NK-92 (cell line): ENCODE measurements around the gene L3MBTL1.

Experiments
- DNase-seq: peaks from one replicate; lab custom pipeline; 2025; ENCODE audit not compliant: unreplicated experiment; lab: John Stamatoyannopoulos, UW

Gene L3MBTL1

DNA sequence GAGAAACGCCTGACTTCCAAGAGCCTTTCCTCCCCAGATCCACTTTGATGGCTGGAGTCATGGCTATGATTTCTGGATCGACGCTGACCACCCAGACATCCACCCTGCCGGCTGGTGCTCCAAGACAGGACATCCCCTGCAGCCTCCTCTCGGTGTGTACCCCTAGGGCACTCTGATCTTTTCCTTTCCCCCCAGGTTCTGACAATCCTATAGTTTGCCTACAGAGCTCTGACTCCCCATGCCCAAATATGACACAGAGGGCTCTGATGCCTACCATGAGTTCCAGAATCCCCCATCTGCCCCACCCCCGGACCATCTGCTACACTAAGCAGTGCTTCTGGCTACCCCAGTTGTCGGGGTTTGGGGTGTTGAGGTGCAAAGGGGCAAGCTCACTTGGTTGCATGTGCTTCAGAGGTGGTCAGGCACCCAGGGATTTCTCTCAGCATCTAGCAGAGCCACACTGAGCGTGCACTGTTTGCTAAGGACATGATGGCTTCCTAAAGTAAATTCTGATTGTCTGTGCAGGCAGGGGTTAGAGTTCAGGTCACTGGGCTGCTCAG, 27.4 kb downstream of the L3MBTL1 start:
- DNase-seq = no peak

DNA sequence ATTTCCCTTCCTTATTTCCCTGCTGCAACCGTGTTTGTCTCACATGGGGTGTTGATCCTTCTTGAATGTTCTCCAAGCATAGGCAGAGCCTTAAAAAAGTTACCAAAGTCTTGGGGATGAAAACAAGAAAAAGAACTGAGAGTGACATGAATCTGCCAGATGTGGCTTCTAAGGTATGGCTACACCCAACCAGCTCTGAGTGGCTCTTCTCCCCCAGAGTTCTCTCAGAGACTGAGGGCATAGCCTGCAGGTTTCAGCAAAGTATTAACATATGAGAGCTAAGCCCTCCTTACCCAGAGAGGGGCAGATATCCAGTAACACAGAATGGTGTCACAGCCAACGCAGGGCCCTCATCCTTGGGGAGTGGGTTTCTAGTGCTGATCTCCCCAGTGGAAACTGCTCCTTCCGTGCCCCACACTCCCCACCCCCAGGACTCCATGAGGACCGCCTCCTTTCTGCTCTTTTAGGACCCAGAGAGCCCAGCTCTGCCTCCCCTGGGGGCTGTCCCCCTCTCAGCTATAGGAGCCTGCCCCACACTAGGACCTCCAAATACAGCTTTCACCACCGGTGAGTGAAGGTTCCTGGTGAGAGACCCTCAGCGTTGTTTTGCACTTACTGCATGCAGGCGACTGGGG, 28.0 kb downstream of the L3MBTL1 start:
- no peak for DNase-seq

DNA sequence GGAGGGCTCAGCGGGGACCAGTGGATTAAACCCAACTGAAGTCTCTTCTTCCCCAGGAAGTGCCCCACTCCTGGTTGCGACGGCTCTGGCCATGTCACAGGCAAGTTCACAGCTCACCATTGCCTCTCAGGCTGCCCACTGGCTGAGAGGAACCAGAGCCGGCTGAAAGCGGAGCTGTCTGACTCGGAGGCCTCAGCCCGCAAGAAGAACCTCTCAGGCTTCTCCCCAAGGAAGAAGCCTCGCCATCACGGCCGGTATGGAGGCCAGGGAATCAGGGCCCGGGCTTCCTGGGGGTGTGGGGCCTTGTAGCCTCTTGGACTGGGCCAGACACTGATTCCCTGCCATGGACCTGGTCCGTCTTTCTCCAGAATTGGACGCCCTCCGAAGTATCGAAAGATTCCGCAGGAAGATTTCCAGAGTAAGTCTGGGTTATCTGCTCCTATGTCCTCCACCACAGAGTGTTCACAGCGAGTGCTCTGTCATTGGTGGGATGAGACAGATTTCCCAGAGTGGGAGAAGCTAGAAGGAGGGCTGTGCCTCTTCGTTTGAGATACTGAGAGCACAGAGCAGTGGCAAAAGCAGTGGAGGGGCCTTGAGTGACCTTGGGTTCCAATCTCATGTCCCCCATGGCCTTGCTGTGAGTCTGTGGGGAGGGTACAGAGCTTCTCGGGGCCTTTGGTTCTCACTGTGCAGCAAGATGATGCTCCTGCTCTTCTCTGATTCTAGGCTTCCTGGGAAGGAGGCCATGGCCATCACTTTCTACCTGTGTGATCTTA, 28.7 kb downstream of the L3MBTL1 start:
- no peak for DNase-seq

DNA sequence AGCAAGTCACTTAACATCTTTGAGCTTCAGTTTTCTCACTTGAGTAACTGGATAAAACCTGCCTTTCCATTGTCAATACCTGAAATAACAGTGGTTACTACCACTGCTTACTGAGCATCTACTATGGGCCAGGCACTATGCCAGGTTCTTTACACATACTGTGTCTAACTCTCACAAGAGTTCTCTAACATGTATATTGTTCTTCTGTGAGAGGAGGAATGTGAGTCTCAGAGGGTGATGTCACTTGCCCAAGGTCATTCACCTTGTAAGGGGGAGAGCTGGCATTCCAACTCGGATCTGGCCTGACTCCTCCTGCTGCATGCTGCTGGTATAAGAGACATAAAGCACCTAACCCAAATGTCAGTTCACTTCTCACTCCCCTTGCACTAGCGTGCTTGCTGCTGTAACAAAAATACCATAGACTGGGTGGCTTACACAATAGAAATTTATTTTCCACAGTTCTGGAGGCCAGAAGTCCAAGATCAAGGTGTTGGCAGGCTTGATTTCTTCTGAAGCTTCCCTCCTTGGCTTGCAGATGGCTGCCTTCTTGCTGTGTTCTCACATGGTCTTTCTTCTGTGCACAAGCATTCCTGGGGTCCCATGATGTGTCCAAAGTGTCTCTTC, 29.4 kb downstream of the L3MBTL1 start:
- DNase-seq = no peak

DNA sequence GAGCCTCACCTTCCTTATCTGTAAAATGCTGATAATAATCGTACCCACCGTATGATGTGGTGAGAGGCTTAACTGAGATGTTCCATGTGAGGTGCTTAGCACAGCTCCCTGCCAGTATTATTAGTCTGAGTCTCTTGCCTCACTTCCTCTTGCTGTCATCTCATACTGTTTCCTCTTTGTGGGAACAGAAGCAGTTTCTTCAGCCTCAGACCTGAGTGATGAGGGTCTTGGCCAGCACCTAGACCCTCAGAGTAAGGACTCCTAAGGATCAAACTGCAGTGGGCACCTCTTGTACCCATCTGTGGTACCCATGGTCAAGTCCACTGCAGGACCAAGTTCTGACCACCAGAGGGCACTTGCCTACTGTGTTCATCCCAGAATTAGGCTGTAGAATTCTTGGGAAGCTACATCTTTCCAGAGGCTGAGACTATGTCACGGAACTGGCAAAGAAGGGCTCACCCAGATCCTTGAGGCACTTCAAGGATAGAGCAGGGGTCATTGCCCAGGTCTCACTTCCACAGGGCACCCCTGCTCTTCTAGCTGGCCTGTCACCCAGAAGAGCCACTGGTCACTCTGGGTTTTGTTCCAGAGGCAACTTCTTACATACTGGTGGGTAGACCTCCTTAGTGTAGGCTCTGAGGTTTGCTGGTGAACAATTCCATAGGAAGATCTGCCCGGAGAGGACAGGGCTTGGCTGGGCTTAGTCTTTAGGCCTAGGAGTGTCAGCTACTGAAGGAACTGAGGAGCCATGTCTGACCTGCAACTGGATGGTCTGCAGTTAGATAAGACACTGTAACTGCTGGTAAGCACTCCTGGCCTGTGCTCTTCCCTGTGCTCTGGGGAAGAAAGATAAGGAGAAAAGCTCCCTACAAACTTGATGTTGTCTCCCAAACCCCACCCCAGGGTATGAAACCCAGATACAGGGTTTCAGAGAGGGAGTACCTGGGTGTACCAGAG, 30.7 kb downstream of the L3MBTL1 start:
- no peak for DNase-seq

DNA sequence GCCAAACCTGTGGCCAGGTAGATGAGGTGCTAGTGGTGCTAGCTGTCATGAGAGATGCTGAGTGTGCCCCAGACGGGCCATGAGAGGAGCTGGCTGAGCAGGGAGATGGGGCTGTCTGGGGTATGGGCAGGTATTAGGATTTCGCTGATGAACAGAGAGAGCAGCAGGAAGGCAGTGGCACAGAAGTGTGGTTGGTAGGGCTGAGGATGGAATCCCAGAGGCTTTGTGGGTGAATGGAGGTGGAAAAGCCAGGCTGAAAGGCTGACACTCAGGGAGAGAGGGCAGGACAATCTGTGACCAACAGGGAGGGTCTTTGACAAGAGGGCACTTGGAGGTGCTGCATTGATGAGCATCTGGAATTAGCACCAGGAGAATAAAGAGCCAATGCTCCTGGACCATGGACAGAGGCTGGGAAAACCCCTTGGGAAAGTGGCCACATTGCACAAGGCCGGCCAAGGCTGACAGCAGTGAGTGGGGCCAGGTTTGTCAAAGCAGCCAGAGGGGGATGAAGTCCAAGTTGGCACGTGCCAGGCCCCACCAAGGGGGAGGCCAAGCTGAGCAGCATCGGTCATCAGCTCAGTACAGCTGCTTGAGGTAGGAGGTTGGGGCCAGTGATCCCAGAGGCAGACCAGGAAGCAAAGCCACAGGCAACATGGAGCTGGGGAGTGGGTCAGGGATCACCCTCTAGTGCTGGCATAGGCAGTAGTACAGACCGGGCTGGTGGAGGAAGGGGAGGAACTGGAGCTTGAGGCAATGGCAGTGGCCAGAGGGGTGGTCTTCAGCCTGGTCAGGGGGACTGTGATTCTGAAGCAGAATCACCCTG, 31.6 kb downstream of the L3MBTL1 start:
- DNase-seq = no peak

DNA sequence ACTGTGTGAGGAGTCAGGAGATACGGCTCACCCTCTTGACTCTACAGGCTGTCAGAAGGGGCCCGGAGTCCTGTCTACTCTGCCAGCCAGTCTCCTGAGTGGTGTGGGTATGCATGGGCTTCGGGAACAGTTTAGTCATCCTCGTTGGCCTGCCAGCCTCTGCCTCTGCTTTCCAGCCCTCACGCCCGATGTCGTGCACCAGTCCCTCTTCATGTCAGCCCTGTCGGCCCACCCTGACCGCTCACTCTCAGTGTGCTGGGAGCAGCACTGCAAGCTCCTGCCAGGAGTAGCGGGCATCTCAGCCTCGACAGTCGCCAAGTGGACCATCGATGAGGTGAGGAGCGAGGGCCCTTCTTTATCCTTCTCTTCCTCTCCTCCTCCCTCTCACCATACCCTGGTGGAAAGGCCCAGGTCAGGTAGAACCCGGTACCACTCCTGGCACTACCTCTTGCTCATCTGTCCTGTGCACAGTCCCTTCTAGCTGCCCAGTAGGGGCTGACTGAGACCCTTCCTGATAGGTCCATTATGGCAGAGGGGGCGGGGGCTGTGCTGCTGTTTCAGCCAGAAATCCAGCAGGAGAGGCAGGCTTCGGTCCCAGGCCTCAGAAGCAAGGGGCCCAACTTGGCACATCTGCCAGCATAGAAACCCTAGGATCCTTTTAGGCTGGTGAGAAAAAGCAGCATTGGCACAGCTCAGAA, 32.6 kb downstream of the L3MBTL1 start:
- DNase-seq = no peak

DNA sequence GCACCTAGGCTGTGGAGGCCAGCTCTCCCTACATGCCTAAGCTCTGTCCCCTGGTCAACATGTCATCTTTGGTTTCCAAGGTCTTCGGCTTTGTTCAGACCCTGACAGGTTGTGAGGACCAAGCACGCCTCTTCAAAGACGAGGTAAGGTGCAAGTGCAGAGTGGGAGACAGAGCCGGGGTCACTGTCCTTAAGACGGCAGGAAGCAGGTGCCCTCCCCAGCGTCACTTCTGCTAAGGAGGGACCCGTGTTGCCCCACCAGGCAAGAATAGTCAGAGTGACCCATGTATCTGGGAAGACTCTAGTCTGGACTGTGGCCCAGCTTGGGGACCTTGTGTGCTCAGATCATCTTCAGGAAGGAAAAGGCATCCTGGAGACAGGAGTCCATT, 33.2 kb downstream of the L3MBTL1 start:
- DNase-seq = no peak

DNA sequence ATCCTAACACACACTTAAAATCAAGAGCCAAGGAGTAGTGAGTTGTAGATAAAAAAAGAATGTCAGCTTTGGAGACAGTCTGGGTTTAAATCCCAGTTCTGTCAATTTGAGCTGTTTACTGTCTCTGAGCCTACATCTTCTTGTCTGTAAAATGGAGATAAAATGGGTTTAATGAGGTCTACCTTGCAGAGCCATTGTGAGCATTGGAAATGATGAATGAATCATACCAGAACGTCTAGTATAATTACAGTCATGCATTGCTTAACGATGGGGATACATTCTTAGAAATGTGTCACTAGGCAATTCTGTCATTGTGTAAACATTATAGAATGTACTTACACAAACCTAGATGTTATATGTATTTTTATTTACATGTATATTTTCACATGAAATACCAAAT, 33.7 kb downstream of the L3MBTL1 start:
- DNase-seq = no peak

DNA sequence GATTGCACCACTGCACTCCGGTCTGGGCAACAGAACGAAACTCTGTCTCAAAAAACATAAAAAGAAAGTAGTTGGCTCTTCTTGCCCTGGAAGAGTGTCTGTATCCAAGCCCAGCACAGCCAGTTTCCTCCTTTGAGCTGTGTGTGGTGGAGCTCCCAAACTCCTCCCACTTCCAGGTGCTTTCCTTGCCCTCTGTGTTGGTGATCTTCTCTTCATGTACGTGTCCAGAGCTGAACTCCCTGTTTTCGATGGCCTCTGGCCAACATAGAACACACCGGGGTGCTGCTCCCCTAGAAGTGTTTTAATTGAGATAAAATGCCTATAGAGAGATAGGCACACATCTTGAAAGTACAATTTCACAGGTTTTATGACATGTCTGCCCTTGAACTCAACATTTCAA, 34.7 kb downstream of the L3MBTL1 start:
- DNase-seq = no peak

DNA sequence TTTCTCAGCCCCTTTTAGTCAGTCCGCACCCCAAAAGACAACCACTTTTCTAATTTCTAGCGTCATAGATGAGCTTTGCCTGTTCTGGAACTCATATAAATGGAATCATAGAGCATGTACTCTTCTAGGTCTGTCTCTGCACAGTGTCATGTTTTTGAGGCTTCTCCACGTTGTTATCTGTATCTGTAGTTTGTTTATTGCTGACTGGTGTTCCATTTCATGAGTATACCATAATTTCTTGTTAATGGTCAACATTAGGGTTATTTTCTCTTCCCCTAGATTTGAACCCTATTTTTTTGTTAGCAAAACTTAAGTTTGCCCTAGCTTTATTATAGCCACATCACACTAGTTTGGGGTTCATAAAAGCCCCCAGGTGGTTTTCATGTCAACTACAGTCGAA, 35.2 kb downstream of the L3MBTL1 start:
- DNase-seq = no peak

DNA sequence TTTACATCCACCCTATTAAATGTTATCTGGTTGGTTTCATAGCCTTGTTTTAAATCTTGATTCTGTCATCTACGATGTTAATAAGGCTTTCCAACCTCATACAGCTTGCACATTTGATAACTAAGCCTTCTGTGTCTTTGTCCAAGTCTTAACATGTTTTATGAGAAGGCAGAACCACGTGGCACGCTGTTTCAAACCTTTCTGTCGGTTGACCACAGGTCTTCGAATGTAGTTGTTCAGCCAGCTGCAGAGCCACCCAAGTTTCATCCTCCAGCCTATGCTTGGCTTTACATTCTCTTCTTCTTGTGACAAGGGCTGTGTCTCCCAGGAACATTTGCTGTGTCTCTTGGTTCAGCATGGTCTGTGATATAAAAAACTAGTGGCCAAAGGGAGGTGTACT, 35.6 kb downstream of the L3MBTL1 start:
- no peak for DNase-seq

DNA sequence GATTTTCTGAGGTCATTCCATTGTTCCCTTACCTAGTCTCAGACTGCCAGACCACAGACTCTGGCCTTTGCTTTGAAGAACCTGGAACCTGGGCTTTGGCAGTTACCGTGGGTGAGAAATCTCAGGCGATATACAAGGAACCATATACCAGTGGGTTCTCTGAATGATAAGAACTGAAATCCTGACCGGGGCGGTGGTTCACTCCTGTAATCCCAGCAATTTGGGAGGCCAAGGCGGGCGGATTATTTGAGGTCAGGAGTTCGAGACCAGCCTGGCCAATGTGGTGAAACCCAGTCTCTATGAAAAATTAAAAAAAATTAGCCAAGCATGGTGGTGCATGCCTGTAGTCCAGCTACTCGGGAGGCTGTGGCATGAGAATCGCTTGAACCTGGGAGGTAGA, 37.0 kb downstream of the L3MBTL1 start:
- DNase-seq = no peak

DNA sequence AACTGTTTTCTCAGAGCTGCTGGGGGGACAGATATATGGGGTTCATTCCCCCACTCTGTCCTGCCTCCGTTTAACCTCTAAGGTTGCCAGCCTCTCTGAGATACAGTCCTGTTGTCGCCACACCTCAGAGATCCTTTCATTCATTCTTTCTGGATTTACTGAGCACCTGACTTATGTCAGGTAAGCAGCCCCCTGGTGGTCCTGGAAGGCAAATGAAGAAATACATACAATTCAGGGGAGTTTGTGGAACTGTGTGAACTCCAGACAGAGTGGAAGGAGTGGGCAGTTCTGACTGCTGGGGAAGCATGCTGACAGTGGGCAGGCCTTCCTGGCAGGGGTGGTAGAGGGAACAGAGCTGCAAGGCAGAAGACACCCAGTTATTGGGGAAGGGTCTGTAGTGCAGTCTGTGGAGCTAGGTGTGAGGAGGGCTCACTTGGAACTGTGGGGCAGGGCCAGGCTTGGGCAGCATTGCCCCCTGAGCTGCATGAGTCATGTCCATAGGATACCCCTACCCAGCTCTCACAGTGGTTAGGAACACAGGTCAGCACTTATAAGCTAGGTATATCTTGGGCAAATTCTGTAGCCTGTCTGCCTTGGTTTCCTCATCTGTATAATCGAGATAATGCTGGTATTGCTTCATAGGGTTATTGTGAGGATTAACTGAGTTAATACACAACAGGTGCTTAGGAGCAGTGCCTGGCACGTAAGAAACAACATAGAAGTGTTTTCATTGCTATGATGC, 38.5 kb downstream of the L3MBTL1 start:
- DNase-seq = no peak

DNA sequence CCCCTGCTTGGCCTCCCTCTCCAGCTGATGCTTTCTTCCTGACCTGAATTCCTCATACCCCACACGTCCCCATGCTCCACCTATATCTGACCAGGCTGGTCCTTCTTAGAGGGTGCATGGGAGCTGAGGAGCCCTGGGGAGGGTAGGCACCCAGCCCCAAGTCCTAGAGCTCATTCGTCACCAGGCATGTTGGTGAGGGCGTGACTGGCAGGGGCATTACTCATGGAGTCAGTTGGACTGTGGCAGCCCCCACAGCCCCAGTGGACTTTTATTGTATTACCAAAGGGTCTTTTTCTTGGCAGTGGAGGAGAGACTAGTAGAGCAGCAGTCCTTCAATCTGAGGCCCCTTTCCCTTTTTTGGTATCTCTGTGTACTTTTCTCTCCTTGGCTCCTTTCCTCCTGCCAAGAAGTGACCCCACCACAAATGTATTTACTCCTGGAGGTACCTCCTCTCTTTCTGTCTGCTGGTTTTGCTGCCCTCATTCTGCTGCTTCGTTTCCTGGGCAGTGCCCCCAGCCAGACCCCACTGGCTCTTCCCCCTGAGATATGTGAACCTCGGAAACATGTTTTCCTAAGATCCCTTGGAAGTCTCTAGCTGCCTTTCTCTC, 40.9 kb downstream of the L3MBTL1 start:
- DNase-seq = no peak

DNA sequence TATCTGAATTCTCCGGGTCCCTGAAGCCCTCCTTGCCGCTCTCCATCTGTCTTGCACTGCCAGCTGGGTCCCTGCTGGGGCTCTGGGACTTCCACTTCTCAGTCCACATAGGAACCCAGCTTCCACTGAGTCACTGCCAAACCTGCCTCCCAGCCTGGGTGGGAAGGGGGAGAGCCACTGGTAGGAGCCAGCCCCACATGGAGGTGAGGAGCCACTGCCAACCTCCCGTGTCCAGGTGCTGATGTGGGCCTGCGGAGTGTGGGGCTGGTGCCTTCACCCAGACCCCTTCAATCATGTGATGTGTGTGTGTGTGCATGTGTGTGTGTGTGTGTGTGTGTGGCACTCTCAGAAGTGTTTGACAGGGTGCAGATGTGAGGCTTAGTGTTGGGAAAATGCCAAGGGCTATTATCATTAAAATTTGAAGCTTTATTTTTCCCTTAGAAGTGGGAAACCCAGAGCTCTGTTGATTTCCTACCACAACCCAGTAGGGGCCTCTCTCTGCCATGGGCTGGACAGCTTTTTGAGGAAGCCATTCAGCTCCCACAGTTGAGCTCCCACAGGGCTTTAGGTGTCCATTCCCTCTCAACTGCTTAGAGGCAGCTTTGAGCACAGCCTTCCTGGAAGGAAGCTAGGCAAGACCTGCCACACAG, 42.0 kb downstream of the L3MBTL1 start:
- DNase-seq = no peak

DNA sequence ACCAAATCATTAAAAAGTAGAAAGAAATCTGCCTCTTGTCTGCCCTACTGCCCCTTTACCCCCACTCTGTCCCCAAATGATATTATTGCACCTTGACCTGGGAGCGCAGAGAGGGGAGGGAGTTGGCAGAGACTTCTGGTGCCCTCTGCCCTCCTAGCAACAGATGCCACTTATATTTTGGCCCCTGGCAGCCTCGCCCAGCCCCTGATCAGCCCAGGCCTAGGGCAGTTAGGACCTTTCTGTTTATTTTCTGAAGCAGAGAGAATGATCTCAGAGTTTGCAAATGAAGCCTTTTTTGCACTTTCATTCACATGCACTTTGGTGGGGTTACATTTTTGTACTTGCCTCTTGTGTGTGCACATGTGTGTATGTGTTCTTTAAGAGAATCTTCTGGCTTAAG, 43.0 kb downstream of the L3MBTL1 start:
- no peak for DNase-seq

DNA sequence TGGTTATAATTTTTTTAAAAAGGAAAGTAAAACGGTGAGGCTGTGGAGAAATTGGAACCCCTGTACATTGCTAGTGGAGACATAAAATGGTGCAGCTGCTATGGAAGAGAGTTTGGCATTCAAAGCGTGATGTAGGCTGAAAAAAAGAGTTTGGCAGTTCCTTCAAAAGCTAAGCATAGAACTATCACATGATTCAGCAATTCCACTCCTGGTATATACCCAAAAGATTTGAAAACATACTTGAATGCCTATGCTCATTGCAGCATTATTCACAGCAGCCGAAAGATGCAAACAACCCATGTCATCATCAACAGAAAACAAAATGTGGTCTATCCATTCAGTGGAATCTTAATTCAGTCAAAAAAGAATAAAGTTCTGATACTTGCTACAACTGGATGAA, 46.9 kb downstream of the L3MBTL1 start:
- DNase-seq = no peak
